K562 (cell line): Measurements from ENCODE around the gene DLL4. TPM values are rescaled to one million over a fixed set of nuclear protein-coding genes. Genes with fewer than 3 reads are reported as not detected.
A peak's percentile ranks its signal among the peaks of the same experiment; 100 is the strongest.

Experiments used
- ARID4B ChIP-seq: sonication (generic); formaldehyde crosslinking; IDR thresholded peaks from 2 replicates; pipeline ENCODE4 v1.8.0; 2022; ENCODE audit warnings: mild to moderate bottlenecking, missing genetic modification reagents
- ATF2 ChIP-seq: sonication (generic); formaldehyde crosslinking; IDR thresholded peaks from 2 replicates; pipeline ENCODE4 v1.8.1; 2022; ENCODE audit warnings: missing genetic modification reagents
- ESRRB ChIP-seq: fragments of 250-450 bp; sonication (Bioruptor Pico); IDR thresholded peaks from 2 replicates; pipeline ENCODE4 v1.5.0; 2020; ENCODE audit warnings: mild to moderate bottlenecking, moderate library complexity, borderline replicate concordance
- EWSR1 ChIP-seq: fragments of 450-650 bp; IDR thresholded peaks from 2 replicates; pipeline ENCODE4 v1.6.1; 2018; ENCODE audit warnings: borderline replicate concordance, mild to moderate bottlenecking, low read depth, moderate library complexity; ENCODE audit not compliant: partially characterized antibody
- GABPA ChIP-seq: fragments of 200-800 bp; sonication (Bioruptor generic); conservative IDR thresholded peaks from 2 replicates; pipeline ENCODE4 v1.6.1; 2016; ENCODE audit warnings: low read depth, missing genetic modification characterization, missing compliant biosample characterization
- GTF2B ChIP-seq: IDR thresholded peaks from 2 replicates; pipeline ENCODE4 v1.6.1; 2011; ENCODE audit not compliant: insufficient read length; ENCODE audit errors: extremely low read depth
- MYBL2 ChIP-seq, 2 experiments: fragments of 450-650 bp in 1 of 2; sonication (generic) in 1 of 2; formaldehyde crosslinking in 1 of 2; IDR thresholded peaks; 2 replicates each; pipeline versions ENCODE4 v1.6.1 to v1.8.1; 2017 to 2022; ENCODE audit warnings: borderline replicate concordance in 1 of 2, inconsistent platforms in 1 of 2, low read depth in 1 of 2, mild to moderate bottlenecking in 1 of 2, missing genetic modification reagents in 1 of 2, moderate library complexity in 1 of 2
- NFIC ChIP-seq: fragments of 450-650 bp; IDR thresholded peaks from 2 replicates; pipeline ENCODE4 v1.6.1; 2017; ENCODE audit warnings: mild to moderate bottlenecking, inconsistent platforms
- NR3C1 ChIP-seq: sonication (generic); formaldehyde crosslinking; IDR thresholded peaks from 2 replicates; pipeline ENCODE4 v1.8.1; 2022; ENCODE audit warnings: missing genetic modification reagents
- PHB ChIP-seq: fragments of 250-450 bp; sonication (Bioruptor Pico); IDR thresholded peaks from 2 replicates; pipeline ENCODE4 v1.5.0; 2021
- POLR2AphosphoS5 ChIP-seq: IDR thresholded peaks from 2 replicates; pipeline ENCODE4 v1.6.1; 2011; ENCODE audit warnings: mild to moderate bottlenecking, low read depth, low read length, moderate library complexity; ENCODE audit not compliant: control insufficient read depth, insufficient read depth
- SMARCC2 ChIP-seq: fragments of 450-650 bp; IDR thresholded peaks from 2 replicates; pipeline ENCODE4 v1.6.1; 2017; ENCODE audit warnings: antibody characterized with exemption, moderate library complexity, mild to moderate bottlenecking, low read depth
- SREBF1 ChIP-seq: fragments of 150-350 bp; IDR thresholded peaks from 2 replicates; pipeline ENCODE4 v1.6.1; 2014; ENCODE audit warnings: antibody characterized with exemption, low read depth, low read length, borderline replicate concordance
- THAP12 ChIP-seq: fragments of 250-450 bp; sonication (Bioruptor Pico); IDR thresholded peaks from 2 replicates; pipeline ENCODE4 v1.9.0; 2021; ENCODE audit warnings: mild to moderate bottlenecking, inconsistent platforms
- ZFX ChIP-seq: sonication (generic); formaldehyde crosslinking; IDR thresholded peaks from 2 replicates; pipeline ENCODE4 v1.8.0; 2022; ENCODE audit warnings: mild to moderate bottlenecking, missing genetic modification reagents, moderate library complexity
- ZNF41 ChIP-seq: fragments of 250-450 bp; sonication (Bioruptor Pico); conservative IDR thresholded peaks from 2 replicates; pipeline ENCODE4 v1.4.0; 2020; ENCODE audit warnings: mild to moderate bottlenecking
- ZNF583 ChIP-seq: fragments of 250-450 bp; sonication (Bioruptor Pico); IDR thresholded peaks from 2 replicates; pipeline ENCODE4 v1.4.0; 2020
- polyA plus RNA-seq, 8 experiments: library from polyadenylated mRNA; depleted of rRNA in 4 of 8; stranded (reverse) in 5 of 8; unstranded in 3 of 8; fragments of >200 nt; fragmentation: Nextera tagmentation in 2 of 8; fragmentation: Illumina TruSeq in 1 of 8; extraction: Ambion mirVana in 2 of 8; extraction: Trizol in 1 of 8; gene quantifications; 2 replicates each; pipeline versions ENCODE4 v1.2.1 to v1.2.3, GENCODE V29; 2011 to 2014; ENCODE audit warnings: inconsistent platforms in 1 of 8, missing spikeins in 1 of 8
- total RNA-seq, 7 experiments: library from RNA; depleted of rRNA in 6 of 7; stranded (reverse); fragments of >200 nt in 6 of 7; fragmentation: Illumina TruSeq in 2 of 7; extraction: Trizol in 2 of 7; gene quantifications; 2 replicates each; pipeline versions ENCODE4 v1.2.1 to v1.2.3, GENCODE V29; 2011 to 2021; ENCODE audit warnings: low replicate concordance in 1 of 7

DLL4 gene
- total and polyA plus RNA-seq, 9 of the 15 experiments (the other 6 are each of a cell fraction or from before 2014, with no cell fraction given), result 0.04 to 1.1 (median 0.41) TPM; not detected in 1

- TF ChIP-seq SREBF1, result no peak
- no peak for TF ChIP-seq ATF2 (CRISPR knock-in tag)
- TF ChIP-seq EWSR1, result no peak
- peak; percentile 82 for TF ChIP-seq GABPA
- TF ChIP-seq ZNF583 (CRISPR knock-in tag), result no peak
- no peak for TF ChIP-seq MYBL2 (IDR thresholded peaks at IDR 0.05; ENCODE audit: low read depth)
- no peak for TF ChIP-seq MYBL2 (CRISPR knock-in tag; IDR thresholded peaks at IDR 0.05; ENCODE audit: borderline replicate concordance)
- TF ChIP-seq ZFX, result peak; percentile 86
- no peak for TF ChIP-seq ZNF41 (CRISPR knock-in tag)
- peak; percentile 60; the same call in 1 of the 2 replicates for TF ChIP-seq ARID4B (CRISPR knock-in tag)
- TF ChIP-seq NFIC, result peak; percentile 55
- no peak for TF ChIP-seq NR3C1 (CRISPR knock-in tag)
- TF ChIP-seq PHB (CRISPR knock-in tag), result 0 out of 2 replicates have a peak, but pooled peaks have one; percentile 27
- TF ChIP-seq GTF2B, result no peak
- TF ChIP-seq SMARCC2, result no peak
- no peak for TF ChIP-seq ESRRB (CRISPR knock-in tag)
- TF ChIP-seq POLR2AphosphoS5, result peak; percentile 36; the same call in 1 of the 2 replicates
- 0 out of 2 replicates have a peak, but pooled peaks have one; percentile 6 for TF ChIP-seq THAP12 (CRISPR knock-in tag)
Observed at GRCh38 chr15:40941528-40942336, 12.6 kb downstream of the DLL4 start (continued).
